ENCODE results near the gene CAMK2D. TPM values are rescaled to one million over a fixed set of nuclear protein-coding genes. Genes with fewer than 3 reads are reported as not detected.

The CAMK2D gene
- total RNA-seq, 2 donors from 2014 or later, result 85.0 to 92.9 TPM

GRCh38 chr4:113495790-113496189 lies 265.7 kb downstream of the CAMK2D start:
- H3K4me1 Mint-ChIP-seq (ENCODE audit: low read depth), result no peaks in the 10 kb centered on the region
- H3K4me3 Mint-ChIP-seq, result no peak overlapping the region
- H3K9me3 Mint-ChIP-seq, result peaks cover 2 to 7% of the 10 kb centered on the region in 2 donors
- no peak for DNase-seq
- no peak for ATAC-seq (replicated peaks in 1 of 2)
- no peaks in the 10 kb centered on the region for H3K27me3 Mint-ChIP-seq (ENCODE audit: low read depth)
- peaks cover 16 to 39% of the 10 kb centered on the region in 2 donors for H3K36me3 Mint-ChIP-seq (ENCODE audit: insufficient read depth in 2 of 2)
- no peak overlapping the region for H3K27ac Mint-ChIP-seq

DNA sequence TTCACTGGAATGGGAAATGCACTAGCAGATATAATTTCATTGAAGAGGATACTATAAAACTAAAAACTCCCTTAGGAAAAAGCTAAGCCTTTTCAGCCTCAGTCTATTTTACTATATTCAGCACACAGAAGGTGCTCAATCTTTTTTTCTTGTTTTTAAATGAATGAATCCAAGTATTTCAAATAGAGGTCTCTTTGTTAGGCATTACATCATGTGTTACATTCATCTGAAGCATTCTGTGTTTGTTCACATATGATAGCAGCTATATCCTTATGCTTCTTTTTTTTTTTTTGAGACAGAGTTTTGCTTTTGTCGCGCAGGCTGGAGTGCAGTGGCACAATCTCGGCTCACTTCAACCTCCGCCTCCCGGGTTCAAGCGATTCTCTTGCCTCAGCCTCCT lies 278.4 kb downstream of the CAMK2D start:
- no peak overlapping the region for H3K27ac Mint-ChIP-seq
- DNase-seq, result no peak
- no peaks in the 10 kb centered on the region for H3K27me3 Mint-ChIP-seq (ENCODE audit: low read depth)
- peaks cover 1 to 2% of the 10 kb centered on the region in 2 donors for H3K9me3 Mint-ChIP-seq
- H3K4me3 Mint-ChIP-seq, result no peak overlapping the region
- H3K36me3 Mint-ChIP-seq (ENCODE audit: insufficient read depth in 2 of 2), result peaks cover 10 to 32% of the 10 kb centered on the region in 2 donors
- peaks cover 10% of the 10 kb centered on the region for H3K4me1 Mint-ChIP-seq (ENCODE audit: low read depth)
- no peak for ATAC-seq (replicated peaks in 1 of 2)

- no peaks in the 10 kb centered on the region for H3K27me3 Mint-ChIP-seq (ENCODE audit: low read depth)
- H3K9me3 Mint-ChIP-seq, result peaks cover 1 to 2% of the 10 kb centered on the region in 2 donors
- H3K4me3 Mint-ChIP-seq, result no peak overlapping the region
- peaks cover 12 to 37% of the 10 kb centered on the region in 2 donors for H3K36me3 Mint-ChIP-seq (ENCODE audit: insufficient read depth in 2 of 2)
- peaks cover 12% of the 10 kb centered on the region for H3K4me1 Mint-ChIP-seq (ENCODE audit: low read depth)
- H3K27ac Mint-ChIP-seq, result peak overlapping the region; percentile 71
- DNase-seq (no peak), ATAC-seq (replicated peaks in 1 of 2) (no peak)
Observed at GRCh38 chr4:113482325-113482724, 279.2 kb downstream of the CAMK2D start.

DNA sequence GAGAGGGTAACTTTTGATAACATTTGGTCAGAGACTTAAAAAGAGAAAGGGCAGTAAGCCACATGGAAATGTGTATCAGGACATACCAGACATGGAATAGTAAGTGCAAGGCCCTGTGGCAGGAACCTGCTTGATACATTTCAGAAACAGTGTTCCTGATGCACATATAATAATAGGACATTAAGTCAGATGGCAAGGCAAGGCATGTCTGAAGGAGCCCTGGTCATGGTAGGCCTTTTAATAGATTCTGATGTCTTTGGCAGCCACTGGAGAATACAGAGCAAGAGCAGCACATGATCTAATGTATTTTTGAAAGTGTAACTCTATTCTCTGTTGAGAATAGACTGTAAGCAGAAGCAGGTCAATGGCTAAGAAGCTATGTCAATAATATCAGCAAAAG lies 279.7 kb downstream of the CAMK2D start:
- peak overlapping the region; percentile 71 for H3K27ac Mint-ChIP-seq
- DNase-seq, result no peak
- H3K4me3 Mint-ChIP-seq, result no peak overlapping the region
- peaks cover 14 to 40% of the 10 kb centered on the region in 2 donors for H3K36me3 Mint-ChIP-seq (ENCODE audit: insufficient read depth in 2 of 2)
- H3K9me3 Mint-ChIP-seq, result peaks cover 2 to 3% of the 10 kb centered on the region in 2 donors
- no peak for ATAC-seq (replicated peaks in 1 of 2)
- H3K27me3 Mint-ChIP-seq (ENCODE audit: low read depth), result no peaks in the 10 kb centered on the region
- peaks cover 14% of the 10 kb centered on the region for H3K4me1 Mint-ChIP-seq (ENCODE audit: low read depth)

- ATAC-seq (replicated peaks in 1 of 2), result no peak
- no peaks in the 10 kb centered on the region for H3K27me3 Mint-ChIP-seq (ENCODE audit: low read depth)
- peaks cover 30% of the 10 kb centered on the region for H3K4me1 Mint-ChIP-seq (ENCODE audit: low read depth)
- H3K36me3 Mint-ChIP-seq (ENCODE audit: insufficient read depth in 2 of 2), result peaks cover 20 to 53% of the 10 kb centered on the region in 2 donors
- H3K27ac Mint-ChIP-seq, result no peak overlapping the region
- DNase-seq, result no peak
- H3K9me3 Mint-ChIP-seq, result peaks cover 2 to 8% of the 10 kb centered on the region in 2 donors
- no peak overlapping the region for H3K4me3 Mint-ChIP-seq
Observed at GRCh38 chr4:113480109-113480508, 281.4 kb downstream of the CAMK2D start.

DNA sequence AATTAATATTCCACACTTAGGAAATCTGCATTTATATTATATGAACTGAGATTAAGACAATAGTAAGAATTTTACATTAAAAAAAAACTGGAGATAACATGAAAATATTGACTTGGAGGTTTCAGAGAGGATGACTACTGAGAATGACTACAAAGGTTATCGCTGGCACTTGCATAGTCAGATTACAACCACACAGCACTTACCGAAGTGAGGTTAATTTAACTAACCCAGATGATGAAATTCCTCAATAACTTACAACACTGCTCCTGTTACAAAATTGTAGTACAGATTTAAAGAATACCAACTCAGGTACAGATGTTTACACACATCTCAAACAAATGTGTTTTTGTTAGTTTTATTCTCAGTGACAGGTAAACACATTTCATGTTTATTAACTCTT lies 283.5 kb downstream of the CAMK2D start:
- peaks cover 2 to 8% of the 10 kb centered on the region in 2 donors for H3K9me3 Mint-ChIP-seq
- DNase-seq (no peak), ATAC-seq (replicated peaks in 1 of 2) (peak; percentile 27 to 52)
- H3K4me1 Mint-ChIP-seq (ENCODE audit: low read depth), result peaks cover 45% of the 10 kb centered on the region
- H3K27ac Mint-ChIP-seq, result peak overlapping the region; percentile 91
- H3K4me3 Mint-ChIP-seq, result no peak overlapping the region
- peaks cover 20 to 44% of the 10 kb centered on the region in 2 donors for H3K36me3 Mint-ChIP-seq (ENCODE audit: insufficient read depth in 2 of 2)
- H3K27me3 Mint-ChIP-seq (ENCODE audit: low read depth), result no peaks in the 10 kb centered on the region

DNA sequence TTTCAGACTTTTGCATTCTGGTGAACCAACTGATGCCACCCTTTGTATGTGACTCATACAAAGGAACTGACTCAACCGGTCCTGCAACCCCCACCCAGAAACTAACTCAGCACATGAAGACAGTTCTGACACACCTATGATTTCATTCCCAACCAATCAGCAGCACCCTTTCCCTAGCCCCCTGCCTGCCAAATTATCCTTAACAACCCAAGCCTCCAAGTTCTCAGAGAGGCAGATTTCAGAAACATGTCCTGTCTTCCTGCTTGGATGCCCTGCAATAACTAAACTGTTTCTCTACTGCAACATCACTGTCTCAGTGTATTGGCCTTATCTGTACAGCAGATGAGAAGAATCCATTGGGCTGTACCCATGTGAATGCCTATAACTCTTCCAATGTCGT lies 284.7 kb downstream of the CAMK2D start:
- H3K4me1 Mint-ChIP-seq (ENCODE audit: low read depth), result peaks cover 47% of the 10 kb centered on the region
- peaks cover 19 to 42% of the 10 kb centered on the region in 2 donors for H3K36me3 Mint-ChIP-seq (ENCODE audit: insufficient read depth in 2 of 2)
- H3K9me3 Mint-ChIP-seq, result peaks cover 2 to 8% of the 10 kb centered on the region in 2 donors
- no peaks in the 10 kb centered on the region for H3K27me3 Mint-ChIP-seq (ENCODE audit: low read depth)
- DNase-seq (peak; percentile 49 to 56), ATAC-seq (replicated peaks in 1 of 2) (peak; percentile 71 to 73)
- peak overlapping the region; percentile 47 for H3K27ac Mint-ChIP-seq
- peak overlapping the region in 1 of 2 donors; percentile 15 for H3K4me3 Mint-ChIP-seq

GRCh38 chr4:113474017-113474416 lies 287.5 kb downstream of the CAMK2D start:
- peak overlapping the region; percentile 75 for H3K27ac Mint-ChIP-seq
- DNase-seq (peak in 1 of 2 donors; percentile 23), ATAC-seq (replicated peaks in 1 of 2) (peak; percentile 80 to 83)
- H3K4me3 Mint-ChIP-seq, result peak overlapping the region in 1 of 2 donors; percentile 59
- no peaks in the 10 kb centered on the region for H3K27me3 Mint-ChIP-seq (ENCODE audit: low read depth)
- peaks cover 69% of the 10 kb centered on the region for H3K4me1 Mint-ChIP-seq (ENCODE audit: low read depth)
- H3K36me3 Mint-ChIP-seq (ENCODE audit: insufficient read depth in 2 of 2), result peaks cover 27 to 46% of the 10 kb centered on the region in 2 donors
- peaks cover 5 to 8% of the 10 kb centered on the region in 2 donors for H3K9me3 Mint-ChIP-seq

DNA sequence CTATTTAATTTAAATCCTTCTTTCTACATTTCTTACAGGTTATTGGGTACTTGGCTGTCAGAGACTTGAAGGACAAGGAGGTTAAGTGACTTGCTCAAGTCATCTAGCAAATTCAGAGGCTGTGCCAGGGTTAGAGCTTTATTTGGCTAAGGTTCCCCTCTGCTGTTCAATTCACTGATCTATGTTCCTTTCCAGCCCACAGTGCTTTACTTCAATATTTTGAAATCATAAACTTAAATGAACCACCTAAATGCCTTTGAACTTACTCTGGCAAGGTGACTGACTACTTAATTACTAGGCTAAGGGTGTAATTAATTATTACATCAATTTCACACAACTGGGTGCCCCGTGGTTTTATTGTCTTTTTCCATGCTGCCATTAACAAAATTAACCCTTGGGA lies 288.7 kb downstream of the CAMK2D start:
- Mint-ChIP-seq H3K27me3 (ENCODE audit: low read depth) (no peaks in the 10 kb centered on the region), H3K27ac (no peak overlapping the region), H3K36me3 (ENCODE audit: insufficient read depth in 2 of 2) (peaks cover 26 to 38% of the 10 kb centered on the region in 2 donors), H3K9me3 (peaks cover 3 to 6% of the 10 kb centered on the region in 2 donors), H3K4me1 (ENCODE audit: low read depth) (peaks cover 69% of the 10 kb centered on the region), H3K4me3 (no peak overlapping the region)
- DNase-seq (no peak), ATAC-seq (replicated peaks in 1 of 2) (no peak)

GRCh38 chr4:113471146-113471860 lies 290.2 kb downstream of the CAMK2D start:
- H3K4me3 Mint-ChIP-seq, result no peak overlapping the region
- H3K27ac Mint-ChIP-seq, result no peak overlapping the region
- DNase-seq, result no peak
- H3K9me3 Mint-ChIP-seq, result peaks cover 0 to 3% of the 10 kb centered on the region in 2 donors
- H3K27me3 Mint-ChIP-seq (ENCODE audit: low read depth), result no peaks in the 10 kb centered on the region
- no peak for ATAC-seq (replicated peaks in 1 of 2)
- peaks cover 19 to 25% of the 10 kb centered on the region in 2 donors for H3K36me3 Mint-ChIP-seq (ENCODE audit: insufficient read depth in 2 of 2)
- H3K4me1 Mint-ChIP-seq (ENCODE audit: low read depth), result peaks cover 64% of the 10 kb centered on the region

DNA sequence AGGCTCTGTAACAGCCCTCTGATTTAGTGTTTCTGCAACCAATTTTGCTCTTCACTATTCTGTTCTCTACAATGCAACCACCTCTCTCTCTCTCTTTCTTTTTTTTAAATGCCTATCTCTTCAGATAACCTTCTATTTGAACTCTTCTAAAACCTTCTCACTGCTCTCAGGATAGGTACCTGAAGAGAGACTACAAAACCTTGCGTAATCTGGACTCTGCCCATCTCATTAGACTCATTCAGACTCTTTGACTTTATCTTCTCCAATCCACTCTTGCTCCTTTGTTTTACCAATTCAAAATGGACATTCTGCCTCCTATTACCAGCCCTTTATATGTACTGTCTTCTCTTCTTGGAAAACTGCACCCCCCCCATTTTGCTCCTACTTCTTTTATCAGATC lies 291.6 kb downstream of the CAMK2D start:
- peaks cover 18 to 22% of the 10 kb centered on the region in 2 donors for H3K36me3 Mint-ChIP-seq (ENCODE audit: insufficient read depth in 2 of 2)
- peaks cover 0 to 3% of the 10 kb centered on the region in 2 donors for H3K9me3 Mint-ChIP-seq
- ATAC-seq (replicated peaks in 1 of 2) (no peak), DNase-seq (no peak)
- peak overlapping the region; percentile 54 for H3K27ac Mint-ChIP-seq
- no peaks in the 10 kb centered on the region for H3K27me3 Mint-ChIP-seq (ENCODE audit: low read depth)
- H3K4me3 Mint-ChIP-seq, result peak overlapping the region in 1 of 2 donors; percentile 4
- H3K4me1 Mint-ChIP-seq (ENCODE audit: low read depth), result peaks cover 51% of the 10 kb centered on the region

- peaks cover 18 to 29% of the 10 kb centered on the region in 2 donors for H3K36me3 Mint-ChIP-seq (ENCODE audit: insufficient read depth in 2 of 2)
- peaks cover 0 to 3% of the 10 kb centered on the region in 2 donors for H3K9me3 Mint-ChIP-seq
- H3K27ac Mint-ChIP-seq, result peak overlapping the region; percentile 44
- DNase-seq (no peak), ATAC-seq (replicated peaks in 1 of 2) (no peak)
- peaks cover 42% of the 10 kb centered on the region for H3K4me1 Mint-ChIP-seq (ENCODE audit: low read depth)
- H3K27me3 Mint-ChIP-seq (ENCODE audit: low read depth), result no peaks in the 10 kb centered on the region
- no peak overlapping the region for H3K4me3 Mint-ChIP-seq
Observed at GRCh38 chr4:113469023-113469390, 292.5 kb downstream of the CAMK2D start.

- peak; percentile 97 to 99 for ATAC-seq (replicated peaks in 1 of 2)
- H3K27me3 Mint-ChIP-seq (ENCODE audit: low read depth), result no peaks in the 10 kb centered on the region
- peaks cover 18 to 29% of the 10 kb centered on the region in 2 donors for H3K36me3 Mint-ChIP-seq (ENCODE audit: insufficient read depth in 2 of 2)
- peak overlapping the region; percentile 44 for H3K27ac Mint-ChIP-seq
- peak; percentile 41 to 52 for DNase-seq
- peaks cover 41% of the 10 kb centered on the region for H3K4me1 Mint-ChIP-seq (ENCODE audit: low read depth)
- peak overlapping the region in 1 of 2 donors; percentile 60 for H3K4me3 Mint-ChIP-seq
- peaks cover 0 to 3% of the 10 kb centered on the region in 2 donors for H3K9me3 Mint-ChIP-seq
Observed at GRCh38 chr4:113468165-113469022, 293.1 kb downstream of the CAMK2D start.
